Measurements from ENCODE around the gene RNH1. TPM values are rescaled to one million over a fixed set of nuclear protein-coding genes. Genes with fewer than 3 reads are reported as not detected.

The RNH1 gene
- polyA plus RNA-seq, 1 of the 3 experiments (the other 2 are of a cell fraction): 147 TPM

GRCh38 chr11:459511-460220 lies 47.4 kb downstream of the RNH1 start:
- H3K4me1 ChIP-seq (ENCODE audit: control insufficient read depth in 1 of 2, insufficient read depth in 2 of 2, low read depth in 1 of 2, low read length in 1 of 2): no peaks in the 10 kb centered on the region
- H3K9ac ChIP-seq: no peak overlapping the region
- no peak overlapping the region for H3K27ac ChIP-seq (ENCODE audit: low read depth in 2 of 2, low read length in 1 of 2)
- H3F3A ChIP-seq (replicated peaks; ENCODE audit: insufficient read depth): no peaks in the 10 kb centered on the region
- CTCF ChIA-PET: interaction anchor here (1.4 kb wide), 1 partner anchor 11 kb away, joined by 3 read pairs; no protein-coding TSS in a partner anchor
- TF ChIP-seq, protein P1, sequence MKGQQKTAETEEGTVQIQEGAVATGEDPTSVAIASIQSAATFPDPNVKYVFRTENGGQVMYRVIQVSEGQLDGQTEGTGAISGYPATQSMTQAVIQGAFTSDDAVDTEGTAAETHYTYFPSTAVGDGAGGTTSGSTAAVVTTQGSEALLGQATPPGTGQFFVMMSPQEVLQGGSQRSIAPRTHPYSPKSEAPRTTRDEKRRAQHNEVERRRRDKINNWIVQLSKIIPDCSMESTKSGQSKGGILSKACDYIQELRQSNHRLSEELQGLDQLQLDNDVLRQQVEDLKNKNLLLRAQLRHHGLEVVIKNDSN (IDR thresholded peaks at IDR 0.05; ENCODE audit: borderline replicate concordance, low read depth): no peak
- no peak for TF ChIP-seq GABPA (IDR thresholded peaks at IDR 0.05; ENCODE audit: low read depth)
- no peak for TF ChIP-seq ZBTB33 (IDR thresholded peaks at IDR 0.05; ENCODE audit: borderline replicate concordance, low read depth)
- TF ChIP-seq, protein P2, sequence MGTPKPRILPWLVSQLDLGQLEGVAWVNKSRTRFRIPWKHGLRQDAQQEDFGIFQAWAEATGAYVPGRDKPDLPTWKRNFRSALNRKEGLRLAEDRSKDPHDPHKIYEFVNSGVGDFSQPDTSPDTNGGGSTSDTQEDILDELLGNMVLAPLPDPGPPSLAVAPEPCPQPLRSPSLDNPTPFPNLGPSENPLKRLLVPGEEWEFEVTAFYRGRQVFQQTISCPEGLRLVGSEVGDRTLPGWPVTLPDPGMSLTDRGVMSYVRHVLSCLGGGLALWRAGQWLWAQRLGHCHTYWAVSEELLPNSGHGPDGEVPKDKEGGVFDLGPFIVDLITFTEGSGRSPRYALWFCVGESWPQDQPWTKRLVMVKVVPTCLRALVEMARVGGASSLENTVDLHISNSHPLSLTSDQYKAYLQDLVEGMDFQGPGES (IDR thresholded peaks at IDR 0.05; ENCODE audit: low read depth, low read length): no peak
- TF ChIP-seq NRF1 (IDR thresholded peaks at IDR 0.05; ENCODE audit: low read depth, low read length): no peak
- no peak for TF ChIP-seq TAF1 (IDR thresholded peaks at IDR 0.05; ENCODE audit: borderline replicate concordance, low read depth, low read length)
- no peak for TF ChIP-seq TEAD4 (IDR thresholded peaks at IDR 0.05; ENCODE audit: borderline replicate concordance, insufficient read depth)
- no peak for TF ChIP-seq GATA2 (CRISPR knock-in tag; IDR thresholded peaks at IDR 0.05)
- TF ChIP-seq USF2 (IDR thresholded peaks at IDR 0.05; ENCODE audit: borderline replicate concordance, low read depth, low read length): no peak
- no peak for TF ChIP-seq YY1 (IDR thresholded peaks at IDR 0.05; ENCODE audit: low read depth)
- TF ChIP-seq ELF1 (IDR thresholded peaks at IDR 0.05): no peak
- TF ChIP-seq FOSL2 (IDR thresholded peaks at IDR 0.05; ENCODE audit: borderline replicate concordance, low read depth): no peak
- TF ChIP-seq MEF2A (IDR thresholded peaks at IDR 0.05; ENCODE audit: borderline replicate concordance, low read depth): no peak
- no peak for TF ChIP-seq RXRA (IDR thresholded peaks at IDR 0.05; ENCODE audit: borderline replicate concordance, low read depth)
- no peak for TF ChIP-seq FOXJ3 (CRISPR knock-in tag; IDR thresholded peaks at IDR 0.05)
- no peak for TF ChIP-seq POLR2AphosphoS5 (IDR thresholded peaks at IDR 0.05; ENCODE audit: low read depth, low read length)
- TF ChIP-seq MAX (IDR thresholded peaks at IDR 0.05; ENCODE audit: low read depth): no peak
- TF ChIP-seq CTCF (IDR thresholded peaks at IDR 0.05): no peak
- TF ChIP-seq EP300 (IDR thresholded peaks at IDR 0.05; ENCODE audit: borderline replicate concordance in 1 of 2, low read depth in 1 of 2, low read length in 1 of 2): no peak
- POLR2A ChIA-PET: no interaction called here
- no peak overlapping the region for H3K4me2 ChIP-seq
- H3K27me3 ChIP-seq (ENCODE audit: insufficient read depth): no peaks in the 10 kb centered on the region
- WGBS (ENCODE audit: low lambda C conversion rate): 94% methylated on average over 21 of the region's 24 CpGs
- DNase-seq: no peak
- no peaks in the 10 kb centered on the region for H3K9me2 ChIP-seq
- H4K20me1 ChIP-seq (ENCODE audit: insufficient read depth): peaks cover 3% of the 10 kb centered on the region; the same call in 1 of the 2 replicates
- peaks cover 35% of the 10 kb centered on the region; the same call in 1 of the 2 replicates for H3K79me2 ChIP-seq (ENCODE audit: insufficient read depth)
- no peak overlapping the region for H2AFZ ChIP-seq (ENCODE audit: low read depth)
- H3K4me3 ChIP-seq (ENCODE audit: low read depth in 2 of 2, low read length in 1 of 2): no peak overlapping the region
- peaks cover 0 to 8% of the 10 kb centered on the region in 2 experiments for H3K36me3 ChIP-seq (replicated peaks in 1 of 2; ENCODE audit: control insufficient read depth in 1 of 2, insufficient read depth in 2 of 2, low read length in 1 of 2)
- H3K9me3 ChIP-seq: no peaks in the 10 kb centered on the region

All from SK-N-SH (cell line).